ENCODE data around the gene LLPH.

LLPH gene

GRCh38 chr12:66156654-66157053, 26.1 kb upstream of the LLPH start:
- DNase-seq (ENCODE audit: low read depth): no peak
- TF ChIP-seq CTCF (IDR thresholded peaks at IDR 0.05; ENCODE audit: control insufficient read depth, extremely low read depth, insufficient read depth): no peak
- H3K4me3 ChIP-seq (ENCODE audit: low read depth, low read length): no peak overlapping the region

- H3K4me3 ChIP-seq (ENCODE audit: low read depth, low read length): no peak overlapping the region
- DNase-seq (ENCODE audit: low read depth): no peak
- TF ChIP-seq CTCF (IDR thresholded peaks at IDR 0.05; ENCODE audit: control insufficient read depth, extremely low read depth, insufficient read depth): no peak
Observed at GRCh38 chr12:66154776-66155175, 24.2 kb upstream of the LLPH start.

GRCh38 chr12:66152732-66153131, 22.2 kb upstream of the LLPH start:
- DNase-seq (ENCODE audit: low read depth): no peak
- no peak for TF ChIP-seq CTCF (IDR thresholded peaks at IDR 0.05; ENCODE audit: control insufficient read depth, extremely low read depth, insufficient read depth)
- no peak overlapping the region for H3K4me3 ChIP-seq (ENCODE audit: low read depth, low read length)

GRCh38 chr12:66149702-66150398, 19.3 kb upstream of the LLPH start:
- DNase-seq (ENCODE audit: low read depth): no peak
- TF ChIP-seq CTCF (IDR thresholded peaks at IDR 0.05; ENCODE audit: control insufficient read depth, extremely low read depth, insufficient read depth): no peak
- no peak overlapping the region for H3K4me3 ChIP-seq (ENCODE audit: low read depth, low read length)

GRCh38 chr12:66144791-66145754, 14.5 kb upstream of the LLPH start:
- DNase-seq (ENCODE audit: low read depth): peak; percentile 66
- peak; percentile 74 for TF ChIP-seq CTCF (IDR thresholded peaks at IDR 0.05; ENCODE audit: control insufficient read depth, extremely low read depth, insufficient read depth)
- no peak overlapping the region for H3K4me3 ChIP-seq (ENCODE audit: low read depth, low read length)

GRCh38 chr12:66143868-66144267, 13.3 kb upstream of the LLPH start:
- no peak overlapping the region for H3K4me3 ChIP-seq (ENCODE audit: low read depth, low read length)
- no peak for TF ChIP-seq CTCF (IDR thresholded peaks at IDR 0.05; ENCODE audit: control insufficient read depth, extremely low read depth, insufficient read depth)
- no peak for DNase-seq (ENCODE audit: low read depth)
